Activated CD4-positive, alpha-beta T cell treated with anti-CD3 and anti-CD28 coated beads, Interleukin-2, amount 50 U/mL, for 1 hour (primary cell): ENCODE measurements around the gene ZNF618.
"Not testable (repeated sequence)": the region's sequence is repeated elsewhere in the genome, so short reads cannot be mapped to it uniquely, and the experiment has no call there.

Source experiments
- DNase-seq: peaks from one replicate; pipeline ENCODE4 v3.0.0-alpha.2; 2020

Gene ZNF618

DNA sequence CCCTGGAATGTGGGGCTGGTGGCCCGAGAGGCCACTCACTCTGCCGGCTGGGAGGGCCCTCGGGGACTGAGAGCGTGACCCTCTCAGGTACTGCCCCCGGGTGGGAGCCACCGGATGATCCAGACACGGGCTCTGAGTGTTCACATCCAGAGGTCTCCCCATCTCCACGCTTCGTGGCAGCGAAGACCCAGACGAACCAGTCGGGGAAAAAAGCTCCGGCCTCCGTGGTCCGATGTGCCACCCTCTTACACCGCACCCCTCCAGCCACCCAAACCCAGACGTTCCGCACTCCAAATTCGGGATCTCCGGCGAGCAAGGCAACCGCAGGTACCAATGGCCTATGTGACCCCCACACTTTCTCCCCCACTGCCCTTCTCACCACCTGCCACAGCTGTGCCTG, 152.5 kb downstream of the ZNF618 start:
- DNase-seq = no peak

DNA sequence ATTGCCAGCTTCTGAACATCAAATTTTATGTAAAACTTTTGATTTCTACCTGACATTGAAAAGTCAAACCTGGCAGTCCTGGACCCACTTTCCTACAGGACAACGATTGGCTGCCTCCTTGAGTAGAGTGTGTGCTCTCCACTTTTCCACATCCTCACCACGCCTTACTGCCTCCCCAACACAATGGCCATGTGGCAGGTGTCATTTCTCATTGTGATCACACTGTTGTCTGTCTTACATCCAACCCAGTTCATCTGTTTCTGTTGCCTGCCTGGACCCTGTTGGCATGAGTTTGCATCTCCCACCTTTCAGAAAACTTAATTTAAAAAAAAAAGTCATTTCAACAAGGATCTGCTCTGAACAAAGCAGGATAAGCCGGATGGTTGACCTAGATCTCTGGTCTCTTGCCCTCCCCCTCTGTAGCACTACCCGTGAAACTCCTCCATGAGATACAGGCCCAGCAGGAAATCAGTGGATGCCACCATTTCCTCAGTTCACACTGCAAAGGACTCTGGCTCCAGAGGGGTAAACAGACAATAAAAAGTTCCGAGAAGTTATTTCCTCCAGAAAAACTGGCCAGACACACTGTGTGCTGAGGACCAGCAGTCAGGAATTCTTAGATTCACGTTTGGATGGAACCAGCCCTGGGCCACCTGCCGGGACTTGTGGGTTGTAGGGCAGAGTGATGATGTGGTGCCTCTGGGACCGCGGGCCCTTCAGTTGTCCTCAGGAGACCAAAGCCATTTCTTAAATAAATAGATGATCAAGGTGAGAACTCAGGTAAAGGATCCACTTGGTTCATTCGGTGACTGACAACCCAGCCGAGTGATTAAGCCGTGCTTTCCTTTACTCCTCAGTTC, 153.4 kb downstream of the ZNF618 start:
- no peak for DNase-seq

DNA sequence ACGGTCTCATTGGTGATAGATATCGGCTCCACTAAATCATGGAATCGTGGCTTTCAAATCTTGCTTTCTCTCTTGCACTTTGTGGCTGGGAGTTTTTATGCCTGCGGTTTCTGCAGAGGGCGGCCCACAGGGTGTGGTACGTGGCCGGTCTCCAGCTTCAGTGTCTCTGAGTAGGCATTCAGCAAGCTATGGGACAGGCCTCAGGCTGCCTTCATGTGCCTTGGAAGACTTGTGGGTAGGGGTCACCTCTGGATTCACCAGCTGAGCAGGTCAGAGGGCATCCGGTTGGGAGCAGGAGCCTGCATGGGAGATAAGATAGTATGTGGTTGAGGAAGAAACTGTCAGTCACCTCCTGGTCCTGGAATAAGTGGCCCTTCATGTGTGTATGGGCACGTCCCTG, 154.3 kb downstream of the ZNF618 start:
- DNase-seq = no peak

DNA sequence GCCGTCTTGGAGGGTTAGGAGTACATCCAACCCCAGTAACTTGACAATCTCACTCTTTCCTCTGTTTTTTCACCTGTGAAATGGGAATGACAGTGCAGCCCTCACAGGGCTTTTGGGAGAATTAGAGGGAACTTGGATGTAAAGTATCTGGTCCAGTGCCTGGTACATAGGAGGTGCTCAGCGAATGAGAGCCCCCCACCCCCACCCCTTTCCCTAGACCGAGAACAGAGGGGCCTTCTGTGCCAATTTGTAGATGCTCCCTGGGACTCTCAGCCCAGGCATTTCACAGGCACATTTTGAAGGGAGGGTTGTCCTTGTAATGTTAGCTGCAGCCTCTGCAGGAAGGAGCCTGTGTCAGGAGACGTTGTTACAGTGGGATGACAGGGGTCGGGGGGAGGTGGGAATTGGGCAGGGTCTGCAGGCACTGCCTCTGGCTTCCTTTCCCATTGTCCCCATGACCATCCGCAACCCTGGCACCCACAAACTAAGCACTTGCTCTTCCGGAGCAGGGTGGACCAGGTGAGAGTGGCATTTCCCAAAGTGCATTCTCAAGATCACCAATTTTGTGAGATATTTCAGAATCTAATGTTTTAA, 155.0 kb downstream of the ZNF618 start:
- no peak for DNase-seq

DNA sequence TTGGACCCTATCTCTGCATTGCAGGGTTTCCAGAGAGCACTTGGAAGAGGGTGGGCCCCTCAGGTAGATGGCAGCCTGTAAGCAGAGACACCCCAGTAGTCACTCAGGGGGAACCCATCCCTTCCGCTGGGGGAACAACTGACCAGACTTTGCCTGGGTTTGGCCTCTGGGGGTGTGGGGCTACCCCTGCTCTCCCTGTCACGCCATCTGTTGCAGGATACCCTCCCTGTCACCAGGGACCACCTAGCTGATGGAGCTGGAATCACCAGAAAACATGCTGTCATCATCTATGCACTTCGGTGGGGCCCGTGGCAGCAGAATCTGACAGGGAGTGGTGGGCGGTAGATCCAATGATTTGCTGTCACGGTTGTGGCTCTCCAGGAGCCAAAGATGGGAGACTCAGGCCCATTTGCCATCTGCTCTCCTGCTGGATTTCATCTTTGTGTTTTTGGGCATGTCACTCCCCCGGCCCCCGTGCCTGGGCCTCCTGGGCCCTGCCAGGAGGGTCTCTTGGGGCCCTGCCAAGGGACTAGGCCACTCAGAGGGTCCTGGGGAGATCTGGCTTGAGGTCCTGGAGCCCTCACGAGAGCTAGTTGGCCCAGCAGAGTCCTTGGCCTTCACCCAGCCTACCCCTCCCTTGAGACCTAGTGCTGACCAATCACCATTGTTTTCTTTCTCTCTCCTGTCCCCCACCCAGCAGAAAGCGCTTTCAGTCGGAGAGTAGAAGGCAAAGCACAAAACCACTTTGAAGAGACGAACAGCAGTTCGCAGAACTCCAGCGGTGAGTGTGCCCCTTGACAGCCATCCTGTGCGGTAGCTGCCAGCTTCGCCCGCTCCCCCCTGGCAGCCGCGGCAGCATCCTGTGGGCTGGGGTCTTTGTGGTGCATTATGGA, 156.1 kb downstream of the ZNF618 start:
- no peak for DNase-seq

DNA sequence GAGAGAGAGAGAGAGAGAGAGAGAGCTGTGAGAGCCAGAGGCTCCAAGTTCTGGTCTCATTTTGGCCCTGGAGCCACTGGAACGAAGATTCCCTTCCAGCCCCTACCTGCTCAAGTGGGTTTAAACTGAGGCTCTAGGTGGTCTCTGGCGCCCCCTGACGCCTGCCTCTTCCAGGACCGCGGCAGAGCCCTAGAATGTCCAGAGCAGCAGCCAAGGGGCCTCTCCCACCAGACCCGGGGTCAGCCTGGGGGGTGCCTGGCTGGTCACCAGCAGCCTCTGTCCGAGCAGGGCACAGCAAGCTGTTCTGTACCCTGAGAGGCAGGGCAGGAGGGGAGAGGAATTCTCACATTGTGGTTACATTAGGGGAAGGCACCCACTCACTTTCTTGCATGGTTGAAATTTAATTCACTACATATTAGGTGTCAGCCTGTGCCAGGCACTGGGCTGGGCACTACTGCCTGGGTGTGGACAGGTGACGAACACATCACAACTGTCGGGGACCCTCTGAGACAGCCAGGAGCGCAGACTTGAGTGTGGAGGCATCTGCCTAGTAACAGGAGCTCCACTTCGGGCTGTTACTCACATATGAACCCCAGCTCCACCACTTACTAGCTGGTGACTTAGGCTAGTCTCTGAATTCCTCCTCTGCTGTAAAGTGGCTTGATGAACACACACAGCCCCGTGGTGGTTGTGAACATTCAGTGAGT, 157.4 kb downstream of the ZNF618 start:
- DNase-seq = no peak

DNA sequence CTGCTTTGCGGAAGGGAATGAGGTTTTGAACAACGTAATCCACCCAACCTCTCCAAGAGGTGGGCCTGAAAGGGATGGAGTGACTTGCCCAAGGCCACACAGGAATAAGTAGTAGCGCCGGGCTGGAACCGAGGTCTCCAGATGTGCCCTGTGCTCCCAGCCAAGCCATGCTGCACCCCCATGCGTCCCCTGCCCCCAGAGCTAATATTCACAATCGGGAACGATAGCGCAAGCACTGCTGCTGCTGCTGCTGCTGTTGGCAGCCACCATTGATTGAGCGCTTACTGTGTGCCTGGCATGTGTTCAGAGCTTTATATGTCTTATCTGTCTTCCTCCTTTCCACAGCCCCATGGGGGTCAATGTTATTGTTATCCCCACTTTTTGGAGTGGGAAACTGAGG, 158.1 kb downstream of the ZNF618 start:
- no peak for DNase-seq

DNA sequence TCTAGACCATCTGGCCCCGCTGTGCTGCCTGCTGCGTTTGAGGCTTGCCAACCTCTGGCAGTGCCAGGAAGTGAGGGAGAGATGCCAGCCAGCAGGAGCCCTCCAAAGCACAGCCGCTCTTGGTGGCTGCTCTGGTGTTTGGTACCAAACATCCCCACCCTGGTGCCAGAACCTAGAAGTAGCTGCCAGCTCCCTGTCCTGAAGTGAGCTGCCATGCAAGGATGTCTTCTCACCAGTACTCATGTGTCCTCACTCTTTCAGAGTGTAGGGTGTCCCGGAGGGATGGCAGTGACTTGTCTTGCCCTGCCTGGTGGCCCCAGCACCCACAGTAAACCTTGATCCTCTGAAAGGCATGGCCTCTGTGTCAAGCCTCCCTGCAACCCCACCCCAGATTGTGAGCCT, 158.6 kb downstream of the ZNF618 start:
- no peak for DNase-seq

DNA sequence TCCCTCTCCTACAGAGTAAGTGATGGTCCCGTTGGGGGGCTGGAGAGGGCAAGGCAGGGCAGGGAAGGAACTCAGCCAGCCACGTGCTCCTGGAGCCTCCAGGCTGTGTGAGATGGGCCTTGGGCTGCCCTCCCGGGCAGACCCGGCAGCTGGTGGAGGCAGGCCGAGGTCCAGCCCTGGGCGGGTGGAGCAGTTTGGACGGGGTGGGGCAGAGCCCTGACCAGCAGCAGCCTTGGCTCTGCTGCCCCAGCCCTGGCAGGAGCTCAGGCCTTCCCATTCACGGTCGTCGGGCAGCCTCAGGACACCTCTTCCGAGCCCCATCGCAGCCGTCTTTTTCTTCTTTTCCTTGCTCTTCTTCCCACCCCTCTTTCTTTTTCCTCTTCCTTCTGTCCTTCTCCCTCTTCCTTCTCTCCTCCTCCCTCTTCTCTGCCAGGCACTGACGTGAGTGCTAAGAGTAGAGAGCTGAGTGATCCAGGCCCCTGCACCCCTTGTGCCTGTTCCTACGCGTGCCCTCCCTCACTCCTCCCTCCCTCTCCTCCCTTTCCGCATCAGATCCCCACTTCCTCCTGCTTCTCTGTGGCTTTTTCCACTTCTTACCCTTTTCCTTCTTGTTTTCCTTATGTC, 159.2 kb downstream of the ZNF618 start:
- no peak for DNase-seq

DNA sequence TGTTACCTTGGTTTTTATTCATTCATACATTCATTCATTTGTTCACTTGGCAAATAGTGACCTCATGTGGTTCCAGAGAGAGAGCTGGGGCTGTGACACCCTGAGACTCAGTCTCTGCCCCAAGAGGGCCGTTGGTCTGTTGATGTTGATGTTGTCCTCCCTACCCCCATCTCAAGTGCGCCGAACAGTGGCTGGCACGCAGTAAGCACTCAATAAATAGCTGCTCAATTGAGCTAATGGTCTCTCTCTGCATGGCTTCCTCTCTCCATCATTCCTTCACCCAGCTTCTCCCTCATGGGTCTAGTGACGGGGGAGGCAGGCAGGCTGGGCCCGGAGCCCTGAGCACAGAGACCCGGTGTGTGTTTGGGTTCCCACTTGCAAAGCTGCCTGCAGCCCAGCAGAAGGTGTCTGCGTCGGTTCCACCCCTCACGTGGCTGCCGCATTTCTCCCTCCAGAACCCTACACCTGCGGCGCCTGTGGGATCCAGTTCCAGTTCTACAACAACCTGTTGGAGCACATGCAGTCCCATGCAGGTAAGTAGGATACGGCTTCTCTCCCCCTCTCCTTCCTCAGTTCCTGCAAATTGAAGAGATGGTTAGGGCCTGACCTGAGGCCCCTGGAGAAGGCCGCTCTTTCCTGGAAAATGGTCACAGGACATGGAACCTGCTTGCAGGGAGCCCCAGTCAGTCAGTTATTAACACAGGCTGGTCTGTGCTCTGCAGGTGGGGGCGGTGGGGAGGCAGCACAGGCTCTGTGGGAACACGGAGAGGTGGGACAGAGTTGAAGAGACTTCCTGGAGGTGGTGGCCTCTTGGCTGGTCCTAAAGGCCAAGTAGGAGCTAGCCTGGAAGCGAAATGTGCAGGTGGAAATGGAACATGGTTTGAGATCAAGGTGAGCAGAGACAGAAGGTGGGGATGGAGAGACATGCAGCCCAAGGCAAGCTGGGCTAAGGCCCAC, 160.0 kb downstream of the ZNF618 start:
- no peak for DNase-seq

DNA sequence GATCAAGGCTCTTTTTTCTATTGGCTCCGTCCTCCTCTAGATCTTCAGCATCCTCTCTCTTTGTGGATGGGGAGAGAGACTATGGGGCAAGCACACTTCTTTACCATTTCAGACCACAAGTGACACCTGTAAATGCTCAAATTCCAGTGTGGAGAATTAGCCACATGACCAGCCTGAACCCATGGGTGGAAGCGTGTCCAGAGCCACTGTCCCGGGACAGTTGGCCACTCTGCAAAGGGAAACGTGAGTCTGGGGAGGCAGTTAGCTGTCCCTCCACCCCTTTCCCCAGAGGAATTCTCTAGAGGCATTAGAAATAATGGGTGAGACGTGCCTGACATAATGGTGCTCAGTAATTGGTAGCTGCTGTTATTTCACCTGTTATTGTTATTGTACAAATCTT, 161.1 kb downstream of the ZNF618 start:
- DNase-seq = no peak

DNA sequence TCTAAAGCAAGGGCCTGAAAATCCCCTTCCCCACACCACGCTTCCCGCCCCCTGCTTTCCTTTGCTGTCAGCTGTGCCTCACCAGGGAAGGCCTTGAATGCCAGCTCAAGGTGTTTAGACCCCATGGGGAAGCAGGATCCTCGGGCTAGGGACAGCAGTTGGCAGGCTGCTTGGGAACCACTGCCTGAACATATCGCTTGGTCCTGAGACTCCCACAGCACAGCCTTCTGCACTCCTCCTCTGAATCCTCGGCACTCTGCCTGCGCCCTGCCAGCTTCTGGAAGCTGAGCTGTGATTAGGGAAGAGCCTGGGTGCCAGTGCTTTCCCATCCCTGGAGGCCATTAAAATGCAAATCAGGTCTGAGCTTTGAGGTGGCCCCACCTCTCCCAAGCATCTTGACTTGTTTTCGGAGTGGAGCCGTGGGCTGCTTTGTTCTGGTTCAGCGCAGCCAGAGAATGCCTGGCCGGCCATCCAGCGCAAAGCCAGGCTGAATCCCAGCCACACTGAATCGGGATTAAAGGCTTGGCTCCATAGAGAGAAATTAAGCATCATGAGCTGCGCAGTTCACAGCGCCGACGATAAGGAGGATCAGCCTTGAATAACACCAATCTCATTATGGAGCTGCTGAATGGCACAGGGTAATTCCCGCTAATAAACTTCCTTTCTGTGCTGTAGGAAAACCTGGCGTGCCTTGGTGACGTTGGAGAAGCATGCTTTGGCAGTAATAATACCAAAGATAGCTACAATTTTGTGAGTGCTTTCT, 162.0 kb downstream of the ZNF618 start:
- no peak for DNase-seq

DNA sequence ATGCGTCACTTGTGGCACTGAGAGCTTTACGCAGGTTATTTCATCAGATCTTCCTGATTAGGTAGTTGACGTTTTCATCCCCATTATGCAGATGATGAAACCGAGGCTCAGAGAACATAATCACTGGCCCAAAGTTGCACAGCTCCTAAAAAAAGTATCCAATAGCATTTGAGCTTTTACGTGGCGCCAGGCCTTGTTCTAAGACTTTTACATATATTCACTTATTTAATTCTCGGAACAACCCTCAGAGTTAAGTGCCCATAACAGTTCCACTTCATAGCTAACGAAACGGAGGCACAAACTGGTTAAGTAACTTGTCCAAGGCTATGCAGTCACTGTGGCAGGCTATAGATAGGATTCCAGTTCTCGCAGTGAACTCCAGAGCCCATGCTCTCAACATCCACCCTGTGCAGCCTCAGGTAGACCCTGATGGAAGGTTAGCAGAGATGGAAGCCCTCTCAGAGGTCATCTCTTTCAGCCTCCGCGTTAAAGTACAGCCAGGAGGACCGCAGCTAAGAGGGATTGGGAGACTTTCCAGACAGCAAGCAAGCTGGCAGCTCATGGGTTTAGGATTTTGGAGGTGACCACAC, 162.7 kb downstream of the ZNF618 start:
- DNase-seq = no peak

DNA sequence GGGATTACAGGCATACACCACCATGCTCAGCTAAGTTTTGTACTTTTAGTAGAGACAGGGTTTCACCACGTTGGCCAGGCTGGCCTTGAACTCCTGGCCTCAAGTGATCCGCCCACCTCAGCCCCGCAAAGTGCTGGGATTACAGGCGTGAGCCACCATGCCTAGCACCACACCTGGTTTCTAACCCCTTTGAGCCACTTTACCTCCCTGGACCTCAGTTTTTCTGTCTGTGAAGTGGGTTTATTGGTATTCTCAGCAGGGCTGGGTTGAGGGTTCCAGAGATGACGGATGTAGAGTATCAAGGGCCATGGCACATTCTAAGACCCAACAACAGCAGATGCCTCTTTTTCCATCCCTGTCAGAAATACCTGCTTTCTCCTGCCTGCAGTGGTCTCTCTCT, 163.4 kb downstream of the ZNF618 start:
- DNase-seq = no peak

DNA sequence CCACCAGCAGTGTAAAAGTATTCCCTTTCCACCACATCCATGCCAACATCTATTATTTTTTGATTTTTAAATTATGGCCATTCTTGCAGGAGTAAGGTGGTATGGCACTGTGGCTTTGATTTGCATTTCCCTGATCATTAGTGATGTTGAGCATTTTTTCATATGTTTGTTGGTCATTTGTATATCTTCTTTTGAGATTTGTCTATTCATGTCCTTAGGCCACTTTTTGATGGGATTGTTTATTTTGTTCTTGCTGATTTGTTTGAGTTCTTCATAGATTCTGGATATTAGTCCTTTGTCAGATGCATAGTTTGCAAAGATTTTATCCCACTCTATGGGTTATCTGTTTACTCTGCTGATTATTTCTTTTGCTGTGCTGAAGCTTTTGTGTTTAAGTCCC, 167.6 kb downstream of the ZNF618 start:
- not testable (repeated sequence) for DNase-seq

DNA sequence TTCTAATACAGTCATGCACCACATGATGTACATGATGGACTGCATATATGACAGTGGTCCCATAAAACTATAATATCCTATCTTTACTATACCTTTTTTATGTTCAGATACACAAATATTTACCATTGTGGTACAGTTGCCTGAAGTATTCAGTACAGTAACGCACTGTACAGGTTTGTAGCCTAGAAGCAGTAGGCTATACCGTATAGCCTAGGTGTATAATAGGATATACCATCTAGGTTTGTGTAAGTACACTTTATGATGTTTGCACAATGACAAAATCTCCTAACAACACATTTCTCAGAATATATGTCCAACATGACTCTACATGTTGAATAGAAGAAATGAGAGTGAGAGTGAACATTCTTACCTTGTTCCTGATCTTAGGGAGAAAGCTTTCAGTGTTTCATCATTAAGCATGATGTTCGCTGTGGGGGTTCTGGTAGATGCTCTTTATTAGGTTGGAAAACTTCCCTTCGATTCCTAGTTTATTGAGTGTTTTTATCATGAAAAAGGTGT, 170.2 kb downstream of the ZNF618 start:
- no peak for DNase-seq

DNA sequence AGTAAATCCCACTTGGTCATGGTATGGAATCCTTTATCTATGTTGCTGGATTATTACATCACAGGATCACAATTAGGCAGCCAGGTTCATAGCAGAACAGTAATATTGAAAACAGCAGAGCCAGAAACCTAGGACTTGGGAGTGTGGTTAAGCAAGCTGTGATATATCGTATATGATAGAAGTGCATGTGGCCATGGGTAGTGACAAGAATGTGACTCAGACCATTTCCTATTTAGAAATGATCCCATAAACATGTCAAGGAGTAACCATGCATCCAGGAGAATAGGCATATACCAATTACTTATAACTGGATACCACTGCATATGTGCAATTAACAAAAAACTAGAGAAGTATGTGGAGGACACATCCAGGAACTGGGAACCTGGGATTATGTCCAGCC, 170.8 kb downstream of the ZNF618 start:
- no peak for DNase-seq

DNA sequence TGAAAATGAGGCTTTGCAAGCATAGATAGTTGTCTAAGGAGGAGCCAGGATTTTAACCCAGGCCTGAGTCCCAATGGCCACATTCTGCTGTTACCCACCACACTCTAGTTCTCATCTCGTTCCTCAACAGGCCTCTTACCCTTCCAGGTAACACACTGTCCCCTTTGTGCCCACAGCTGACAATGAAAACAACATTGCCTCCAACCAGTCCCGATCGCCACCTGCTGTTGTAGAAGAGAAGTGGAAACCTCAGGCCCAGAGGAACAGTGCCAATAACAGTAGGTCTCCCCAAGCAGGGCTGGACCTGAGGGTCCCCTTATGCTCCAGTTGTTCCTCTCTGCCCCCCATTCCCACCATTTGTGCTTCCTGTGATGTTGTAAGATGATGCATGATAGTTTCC, 171.6 kb downstream of the ZNF618 start:
- DNase-seq = no peak

DNA sequence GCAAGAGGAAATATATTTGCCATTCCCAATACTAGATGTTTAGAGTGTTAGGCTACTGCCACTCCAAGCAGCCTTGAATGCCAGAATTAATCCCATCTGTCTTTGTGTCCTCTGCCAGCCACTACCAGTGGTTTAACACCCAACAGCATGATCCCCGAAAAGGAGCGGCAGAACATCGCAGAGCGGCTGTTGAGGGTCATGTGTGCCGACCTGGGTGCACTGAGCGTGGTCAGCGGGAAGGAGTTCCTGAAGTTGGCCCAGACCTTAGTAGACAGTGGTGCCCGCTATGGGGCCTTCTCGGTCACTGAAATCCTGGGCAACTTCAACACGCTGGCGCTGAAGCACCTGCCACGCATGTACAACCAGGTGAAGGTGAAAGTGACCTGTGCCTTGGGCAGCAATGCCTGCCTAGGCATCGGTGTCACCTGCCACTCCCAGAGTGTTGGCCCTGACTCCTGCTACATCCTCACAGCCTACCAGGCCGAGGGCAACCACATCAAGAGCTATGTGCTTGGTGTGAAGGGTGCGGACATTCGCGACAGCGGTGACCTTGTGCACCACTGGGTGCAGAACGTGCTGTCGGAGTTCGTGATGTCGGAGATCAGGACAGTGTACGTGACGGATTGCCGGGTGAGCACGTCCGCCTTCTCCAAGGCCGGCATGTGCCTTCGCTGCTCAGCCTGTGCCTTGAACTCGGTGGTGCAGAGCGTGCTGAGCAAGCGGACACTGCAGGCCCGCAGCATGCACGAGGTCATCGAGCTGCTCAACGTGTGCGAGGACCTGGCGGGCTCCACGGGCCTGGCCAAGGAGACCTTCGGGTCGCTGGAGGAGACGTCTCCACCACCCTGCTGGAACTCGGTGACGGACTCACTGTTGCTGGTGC, 172.7 kb downstream of the ZNF618 start:
- no peak for DNase-seq
